ENCODE measurements around the gene PPP2R5B.

PPP2R5B gene

DNA sequence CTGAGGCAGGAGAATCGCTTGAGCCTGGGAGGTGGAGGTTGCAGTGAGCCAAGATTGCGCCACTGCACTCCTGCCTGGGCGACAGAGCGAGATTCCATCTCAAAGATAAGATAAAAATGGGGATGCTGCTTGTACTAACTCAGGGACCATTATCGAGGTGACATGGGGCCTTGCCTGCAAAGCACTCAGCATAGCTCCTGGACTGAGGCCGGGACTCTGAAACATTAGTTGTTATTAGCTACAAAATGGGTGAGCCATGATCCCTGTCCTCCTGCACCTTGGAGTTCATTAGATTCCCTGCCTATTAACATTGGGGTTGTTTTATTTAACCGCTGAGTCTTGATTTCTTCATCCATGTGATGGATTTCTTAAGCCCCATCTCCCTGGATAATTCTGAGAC lies 5.1 kb downstream of the PPP2R5B start:
- no peak for DNase-seq (ENCODE audit: low spot score)

- no peak for DNase-seq (ENCODE audit: low spot score)
Observed at GRCh38 chr11:64930340-64930739, 5.9 kb downstream of the PPP2R5B start.

- DNase-seq (ENCODE audit: low spot score): no peak
Observed at GRCh38 chr11:64931290-64931689, 6.8 kb downstream of the PPP2R5B start.

DNA sequence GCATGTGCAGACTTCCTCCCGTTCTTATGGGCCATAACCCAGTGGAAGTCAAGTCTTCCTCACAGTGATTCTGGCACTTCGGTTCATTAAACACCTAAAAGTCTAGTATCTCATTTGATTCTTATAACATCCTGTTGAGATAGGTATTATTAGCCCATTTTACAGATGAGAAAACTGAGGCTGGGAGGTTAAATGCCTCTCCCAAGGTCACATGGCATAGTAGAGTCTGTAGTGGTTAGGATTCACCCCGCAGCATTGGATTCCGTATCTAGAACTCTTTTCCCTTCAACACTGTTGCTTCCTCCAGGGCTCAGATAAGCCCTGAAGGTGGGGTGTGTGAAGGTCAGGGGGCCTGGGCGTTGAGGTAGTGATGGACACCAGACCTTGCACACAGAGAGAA lies 7.8 kb downstream of the PPP2R5B start:
- no peak for DNase-seq (ENCODE audit: low spot score)

GRCh38 chr11:64933213-64933934 lies 8.9 kb downstream of the PPP2R5B start:
- no peak for DNase-seq (ENCODE audit: low spot score)

DNA sequence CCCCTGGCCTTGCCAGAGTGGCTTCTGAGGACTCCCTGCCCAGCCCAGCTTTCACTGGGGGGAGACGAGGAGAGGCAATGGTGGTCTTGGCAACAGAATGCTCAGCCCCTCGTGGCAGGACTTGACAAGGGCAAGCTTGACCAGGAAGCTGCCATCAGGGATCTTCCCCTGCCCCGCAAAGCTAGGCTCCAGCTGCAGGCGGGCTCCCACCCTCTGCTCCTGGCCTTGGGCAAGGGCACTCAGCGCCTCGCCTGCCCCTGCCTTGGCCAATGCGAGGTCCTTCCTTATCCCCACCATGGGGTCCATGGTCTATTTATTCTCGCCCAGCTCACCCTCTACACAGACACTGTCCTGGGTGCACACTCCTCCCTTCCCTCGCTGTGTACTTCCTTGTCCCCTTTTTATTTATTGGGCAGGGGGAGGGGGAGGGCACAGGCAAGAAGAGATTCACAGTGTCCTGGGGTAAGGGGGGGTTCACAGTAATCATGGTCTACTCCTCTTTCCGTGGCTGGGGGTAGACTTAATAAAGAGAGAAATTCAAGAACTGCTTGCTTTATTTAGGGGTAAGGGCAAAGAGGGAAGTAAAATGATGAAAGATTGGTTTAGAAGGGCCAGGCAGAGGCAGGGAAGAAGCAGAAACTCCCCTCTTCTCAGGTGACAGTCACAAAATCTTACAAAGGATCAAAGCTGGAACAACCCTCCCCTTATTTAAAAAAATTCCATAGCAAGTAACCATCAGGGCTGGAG lies 9.6 kb downstream of the PPP2R5B start:
- no peak for DNase-seq (ENCODE audit: low spot score)

GRCh38 chr11:64934682-64935358 lies 10.3 kb downstream of the PPP2R5B start:
- no peak for DNase-seq (ENCODE audit: low spot score)

- DNase-seq (ENCODE audit: low spot score): no peak
Observed at GRCh38 chr11:64935359-64936081, 11.0 kb downstream of the PPP2R5B start, which contains the start of gene GPHA2. GPHA2 (minus strand) TSS chr11:64935893; CDS start chr11:64935460, 433 bp downstream.

- DNase-seq (ENCODE audit: low spot score): no peak
Observed at GRCh38 chr11:64936539-64936938, 12.1 kb downstream of the PPP2R5B start.

DNA sequence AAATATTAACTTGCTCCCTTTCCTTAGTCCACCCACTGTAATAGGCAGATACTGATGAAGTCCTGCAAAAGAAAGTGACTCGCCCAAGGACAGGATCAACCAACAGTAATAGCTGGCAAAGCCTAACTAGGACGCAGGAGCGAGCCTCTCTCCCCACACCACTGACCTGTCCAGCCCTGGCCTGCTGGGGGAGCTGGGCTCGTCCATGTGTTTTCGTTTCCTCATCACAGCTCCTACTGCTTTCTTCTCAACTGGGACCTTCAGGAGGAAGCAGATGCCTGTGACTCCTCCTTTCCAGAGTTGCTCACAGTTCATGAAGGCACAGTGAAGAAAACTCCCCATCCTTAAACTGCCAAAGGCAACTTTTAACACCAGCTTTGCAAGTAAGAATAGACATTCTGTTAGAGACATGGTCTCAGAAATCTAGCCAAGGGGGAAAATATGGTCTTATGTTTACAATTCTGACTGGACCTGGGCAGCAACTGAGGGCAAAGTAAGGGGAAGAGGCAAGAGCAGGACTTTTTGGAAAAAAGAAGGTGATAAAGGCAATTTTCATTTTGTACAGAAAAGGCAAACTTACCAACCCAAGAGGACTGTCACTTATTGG lies 22.8 kb downstream of the PPP2R5B start:
- no peak for DNase-seq (ENCODE audit: low spot score)

DNA sequence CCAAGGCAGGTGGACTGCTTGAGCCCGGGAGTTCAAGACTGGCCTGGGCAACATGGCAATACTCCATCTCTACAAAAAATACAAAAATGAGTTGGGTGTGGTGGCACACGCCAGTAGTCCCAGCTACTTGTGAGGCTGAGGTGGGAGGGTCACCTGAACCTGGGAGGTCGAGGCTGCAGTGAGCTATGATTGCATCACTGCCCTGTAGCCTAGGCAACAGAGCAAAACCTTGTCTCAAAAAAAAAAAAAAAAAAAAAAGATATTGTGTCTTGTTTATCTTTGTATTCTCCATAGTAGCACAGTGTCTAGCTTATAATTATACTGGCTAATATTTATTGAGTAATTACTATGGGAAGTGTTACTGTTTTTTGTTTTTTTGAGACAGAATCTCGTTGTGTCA lies 27.0 kb downstream of the PPP2R5B start:
- no peak for DNase-seq (ENCODE audit: low spot score)

- DNase-seq (ENCODE audit: low spot score): no peak
Observed at GRCh38 chr11:64954201-64954600, 29.7 kb downstream of the PPP2R5B start.

DNA sequence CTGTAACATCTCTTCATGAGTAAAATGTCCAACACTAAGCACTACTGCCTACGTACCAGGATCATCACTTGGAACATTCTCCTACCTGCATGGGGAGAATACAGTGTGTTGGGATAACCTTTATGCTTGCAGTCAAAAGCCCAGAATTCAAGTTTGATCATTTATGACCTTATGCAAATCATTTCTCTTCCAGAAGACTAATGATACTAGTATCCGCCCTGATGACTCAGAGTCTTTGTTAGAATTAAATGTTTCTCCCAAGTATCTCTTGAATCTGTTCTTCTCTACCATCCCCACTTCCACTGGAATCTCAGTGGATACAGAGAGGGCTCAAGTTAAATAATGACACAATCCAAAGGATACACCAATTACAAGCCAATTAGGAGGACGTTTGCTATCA lies 35.0 kb downstream of the PPP2R5B start:
- no peak for DNase-seq (ENCODE audit: low spot score)

GRCh38 chr11:64960719-64961118 lies 36.2 kb downstream of the PPP2R5B start:
- DNase-seq (ENCODE audit: low spot score): no peak

GRCh38 chr11:64963072-64963631 lies 38.7 kb downstream of the PPP2R5B start:
- no peak for DNase-seq (ENCODE audit: low spot score)

DNA sequence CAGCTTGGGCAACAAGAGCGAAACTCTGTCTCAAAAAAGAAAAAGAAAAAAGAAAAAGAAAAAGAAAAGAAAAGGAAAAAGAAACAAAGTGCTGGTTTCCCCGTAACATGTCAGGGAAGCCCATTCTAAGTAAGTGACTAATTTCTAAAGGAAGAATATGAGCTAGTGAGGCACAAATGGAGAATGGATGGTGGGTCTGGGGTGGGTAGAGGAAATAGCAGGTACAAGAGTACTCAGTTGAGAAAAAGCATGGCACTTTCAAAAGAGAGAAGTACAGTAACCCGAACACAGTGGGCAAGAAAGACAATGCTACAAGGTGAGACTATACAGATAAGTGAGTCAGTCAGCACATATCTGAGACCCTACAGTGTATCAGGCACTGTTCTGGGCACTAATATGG lies 42.9 kb downstream of the PPP2R5B start:
- no peak for DNase-seq (ENCODE audit: low spot score)

GRCh38 chr11:64969209-64969608 lies 44.7 kb downstream of the PPP2R5B start:
- no peak for DNase-seq (ENCODE audit: low spot score)

- no peak for DNase-seq (ENCODE audit: low spot score)
Observed at GRCh38 chr11:64970731-64971151, 46.3 kb downstream of the PPP2R5B start.

DNA sequence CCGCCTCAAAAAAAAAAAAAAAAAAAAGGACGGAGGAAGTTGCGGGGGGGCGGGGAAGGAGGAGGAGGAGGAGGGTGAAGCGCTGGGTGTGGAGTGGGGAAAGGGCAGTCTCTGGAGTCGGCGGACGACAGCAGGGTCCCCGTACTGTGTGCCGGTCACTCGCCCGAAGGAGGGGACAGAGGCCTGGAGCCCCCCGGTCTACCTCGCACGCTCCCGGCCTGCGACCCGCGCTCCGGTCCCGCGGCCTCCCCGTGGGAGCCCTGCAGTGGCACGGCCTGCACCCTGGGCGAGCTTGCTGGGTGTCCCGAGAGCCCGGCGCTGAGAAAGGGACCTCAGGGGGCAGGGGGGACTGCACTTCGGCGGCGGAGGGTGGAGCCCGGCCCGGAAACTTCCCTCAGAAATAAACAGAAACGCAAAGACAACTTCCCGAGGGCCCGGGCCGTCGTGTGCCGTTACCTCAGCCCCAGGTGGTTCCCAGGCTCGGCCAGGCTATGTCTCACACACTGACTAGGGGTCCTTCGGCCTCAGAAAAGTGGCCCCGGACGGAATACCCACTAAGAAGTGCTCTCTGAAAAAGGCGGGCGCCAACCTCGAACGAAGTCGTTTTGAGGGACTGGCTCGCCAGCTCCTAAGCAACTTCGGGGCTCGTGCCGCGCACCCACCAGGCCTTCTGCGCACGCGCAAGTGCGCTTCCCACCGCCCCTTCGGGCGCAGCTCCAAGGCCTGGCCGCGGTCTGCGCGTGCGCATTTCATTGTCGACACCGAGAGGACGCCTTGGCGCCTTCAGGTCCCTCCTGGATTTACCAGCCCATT lies 47.1 kb downstream of the PPP2R5B start, which contains the start of gene MAJIN:
Gene MAJIN (minus strand): TSS at position 688 of the 813 bp plus-strand sequence. CDS start 12,703 bp downstream, outside the sequence.
- DNase-seq (ENCODE audit: low spot score): peak; percentile 63

DNA sequence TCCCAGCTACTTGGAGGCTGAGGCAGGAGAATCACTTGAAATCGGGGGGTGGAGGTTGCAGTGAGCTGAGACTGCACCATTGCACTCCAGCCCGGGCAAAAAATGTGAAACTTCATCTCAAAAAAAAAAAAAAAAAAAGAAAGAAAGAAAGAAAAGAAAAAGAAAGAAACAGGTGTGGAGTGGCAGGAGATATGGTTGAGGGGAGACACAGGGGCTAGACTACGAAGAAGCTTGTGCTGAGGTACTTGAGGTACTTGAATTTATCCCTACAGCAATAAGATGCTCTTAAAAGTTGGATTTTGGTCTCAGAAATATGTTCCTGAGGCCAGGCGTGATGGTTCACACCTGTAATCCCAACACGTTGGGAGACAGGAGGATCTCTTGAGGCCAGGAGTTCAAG lies 49.6 kb downstream of the PPP2R5B start:
- no peak for DNase-seq (ENCODE audit: low spot score)
